Neural progenitor cell (in vitro differentiated cells): ENCODE results near the gene ENPP6. TPM values are rescaled to one million over a fixed set of nuclear protein-coding genes. Genes with fewer than 3 reads are reported as not detected.

ENCODE experiments used
- DNase-seq: peaks from one replicate; pipeline ENCODE4 v3.0.0-alpha.2; 2016; ENCODE audit warnings: low spot score
- H2AFZ ChIP-seq: fragments of 200-600 bp; sonication (generic); replicated peaks from 2 replicates; pipeline ENCODE4 v1.6.1; 2016; ENCODE audit warnings: antibody characterized with exemption
- H3F3A ChIP-seq: fragments of 200-600 bp; sonication (generic); 2 replicates; pipeline ENCODE4 v1.6.1; 2016; ENCODE audit warnings: antibody characterized with exemption, low read depth
- H3K27ac ChIP-seq: fragments of 200-600 bp; sonication (generic); 2 replicates; pipeline ENCODE4 v1.5.1; 2016; ENCODE audit warnings: mild to moderate bottlenecking
- H3K27me3 ChIP-seq: fragments of 200-600 bp; sonication (generic); 2 replicates; pipeline ENCODE4 v1.6.1; 2016; ENCODE audit warnings: mild to moderate bottlenecking, moderate library complexity
- H3K36me3 ChIP-seq: fragments of 200-600 bp; sonication (generic); 2 replicates; pipeline ENCODE4 v1.5.1; 2016
- H3K4me1 ChIP-seq: fragments of 200-600 bp; sonication (generic); 2 replicates; pipeline ENCODE4 v1.6.1; 2016; ENCODE audit warnings: mixed run types
- H3K4me2 ChIP-seq: fragments of 200-600 bp; sonication (generic); 2 replicates; pipeline ENCODE4 v1.6.1; 2016
- H3K4me3 ChIP-seq: fragments of 200-600 bp; sonication (generic); 2 replicates; pipeline ENCODE4 v1.5.1; 2016
- H3K79me2 ChIP-seq: fragments of 200-600 bp; sonication (generic); 2 replicates; pipeline ENCODE4 v1.6.1; 2016; ENCODE audit warnings: low read depth
- H3K9ac ChIP-seq: fragments of 200-600 bp; sonication (generic); 2 replicates; pipeline ENCODE4 v1.6.1; 2016
- H3K9me3 ChIP-seq: fragments of 200-600 bp; sonication (generic); 2 replicates; pipeline ENCODE4 v1.5.1; 2016; ENCODE audit warnings: low read depth
- H4K20me1 ChIP-seq: fragments of 200-600 bp; sonication (generic); 2 replicates; pipeline ENCODE4 v1.6.1; 2016; ENCODE audit warnings: low read depth
- H3K27ac Mint-ChIP-seq: 3 replicates; pipeline ENCODE4 v1.8.0; 2021; ENCODE audit warnings: mixed read lengths
- H3K27me3 Mint-ChIP-seq: 2 replicates; pipeline ENCODE4 v1.8.0; 2022; ENCODE audit warnings: low read depth, mild to moderate bottlenecking, inconsistent platforms, moderate library complexity, mixed read lengths; ENCODE audit not compliant: insufficient read depth
- H3K36me3 Mint-ChIP-seq: 3 replicates; pipeline ENCODE4 v1.8.0; 2021; ENCODE audit warnings: mixed read lengths
- H3K4me1 Mint-ChIP-seq: 3 replicates; pipeline ENCODE4 v1.8.0; 2021; ENCODE audit warnings: mixed read lengths
- H3K4me3 Mint-ChIP-seq: 3 replicates; pipeline ENCODE4 v1.8.0; 2021; ENCODE audit warnings: mild to moderate bottlenecking, moderate library complexity, mixed read lengths
- H3K9me3 Mint-ChIP-seq: 3 replicates; pipeline ENCODE4 v1.8.0; 2020; ENCODE audit warnings: mixed read lengths
- CTCF ChIP-seq: fragments of 200-600 bp; sonication (generic); IDR thresholded peaks from 2 replicates; pipeline ENCODE4 v1.5.1; 2017; ENCODE audit warnings: antibody characterized with exemption, mild to moderate bottlenecking
- EZH2 ChIP-seq: fragments of 200-600 bp; sonication (generic); IDR thresholded peaks from 2 replicates; pipeline ENCODE4 v1.6.1; 2017; ENCODE audit warnings: antibody characterized with exemption, mild to moderate bottlenecking, moderate library complexity
- EZH2phosphoT487 ChIP-seq: fragments of 200-600 bp; sonication (generic); IDR thresholded peaks from 2 replicates; pipeline ENCODE4 v1.6.1; 2017; ENCODE audit warnings: antibody characterized with exemption
- total RNA-seq: library from RNA; depleted of rRNA; stranded (reverse); fragments of >200 nt; gene quantifications from 2 replicates; pipeline ENCODE4 v1.2.3, GENCODE V29; 2015; ENCODE audit warnings: low replicate concordance

The ENPP6 gene
- total RNA-seq, 1 donor from 2014 or later = not detected

DNA sequence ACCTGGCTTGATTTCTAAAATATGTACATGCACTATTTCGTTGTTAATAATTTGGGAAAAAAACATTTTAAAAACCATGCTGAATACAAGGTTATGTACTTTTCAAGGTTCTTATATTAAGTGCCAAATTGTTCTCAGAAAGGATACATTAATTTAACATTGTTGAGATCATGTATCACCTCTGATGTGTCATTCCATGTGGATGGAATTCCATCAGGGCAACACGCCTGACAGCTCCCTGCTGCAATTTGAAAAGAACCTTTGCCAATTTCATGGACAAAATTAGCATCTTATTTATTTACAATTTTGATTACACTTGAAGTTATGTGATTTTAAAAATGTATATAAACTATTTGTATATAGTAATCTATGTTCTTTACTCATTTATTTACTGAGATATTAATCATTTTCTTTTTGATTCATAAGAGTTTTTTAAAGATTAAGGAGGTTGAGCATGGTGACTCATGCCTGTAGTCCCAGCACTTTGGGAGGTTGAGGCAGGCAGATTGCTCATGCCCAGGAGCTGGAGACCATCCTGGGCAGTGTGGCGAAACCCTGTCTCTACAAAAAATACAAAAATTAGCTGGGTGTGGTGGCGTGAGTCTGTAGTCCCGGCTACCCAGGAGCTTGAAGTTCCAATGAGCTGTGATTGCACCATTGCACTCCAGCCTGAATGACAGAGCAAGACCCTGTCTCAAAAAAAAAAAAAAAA, 142.8 kb downstream of the ENPP6 start:
- Histone ChIP-seq H3K4me3 (no peak overlapping the region), H3K36me3 (no peaks in the 10 kb centered on the region), H2AFZ (no peak overlapping the region), H3F3A (no peaks in the 10 kb centered on the region), H3K27ac (no peak overlapping the region), H3K9me3 (no peaks in the 10 kb centered on the region), H4K20me1 (no peaks in the 10 kb centered on the region), H3K9ac (no peak overlapping the region), H3K79me2 (no peaks in the 10 kb centered on the region), H3K4me2 (no peak overlapping the region), H3K4me1 (no peaks in the 10 kb centered on the region), H3K27me3 (no peaks in the 10 kb centered on the region)
- TF ChIP-seq EZH2phosphoT487 (no peak), EZH2 (no peak), CTCF (no peak)
- H3K36me3 Mint-ChIP-seq = no peaks in the 10 kb centered on the region
- no peak for DNase-seq
- H3K4me1 Mint-ChIP-seq = peaks cover 5% of the 10 kb centered on the region
- H3K27me3 Mint-ChIP-seq = peaks cover 5% of the 10 kb centered on the region
- H3K9me3 Mint-ChIP-seq = peaks cover 24% of the 10 kb centered on the region
- H3K4me3 Mint-ChIP-seq = no peak overlapping the region
- no peak overlapping the region for H3K27ac Mint-ChIP-seq

GRCh38 chr4:184067931-184068554, 149.6 kb downstream of the ENPP6 start:
- Histone ChIP-seq H3K4me2 (no peak overlapping the region), H3K36me3 (no peaks in the 10 kb centered on the region), H2AFZ (no peak overlapping the region), H3K9me3 (no peaks in the 10 kb centered on the region), H3F3A (no peaks in the 10 kb centered on the region), H3K4me1 (no peaks in the 10 kb centered on the region), H3K27ac (no peak overlapping the region), H4K20me1 (no peaks in the 10 kb centered on the region), H3K27me3 (no peaks in the 10 kb centered on the region), H3K9ac (no peak overlapping the region), H3K4me3 (no peak overlapping the region), H3K79me2 (no peaks in the 10 kb centered on the region)
- no peak overlapping the region for H3K27ac Mint-ChIP-seq
- TF ChIP-seq EZH2 (no peak), CTCF (no peak), EZH2phosphoT487 (no peak)
- H3K9me3 Mint-ChIP-seq = peaks cover 8% of the 10 kb centered on the region
- peaks cover 5% of the 10 kb centered on the region for H3K27me3 Mint-ChIP-seq
- no peak for DNase-seq
- no peaks in the 10 kb centered on the region for H3K36me3 Mint-ChIP-seq
- peaks cover 2% of the 10 kb centered on the region for H3K4me1 Mint-ChIP-seq
- no peak overlapping the region for H3K4me3 Mint-ChIP-seq

DNA sequence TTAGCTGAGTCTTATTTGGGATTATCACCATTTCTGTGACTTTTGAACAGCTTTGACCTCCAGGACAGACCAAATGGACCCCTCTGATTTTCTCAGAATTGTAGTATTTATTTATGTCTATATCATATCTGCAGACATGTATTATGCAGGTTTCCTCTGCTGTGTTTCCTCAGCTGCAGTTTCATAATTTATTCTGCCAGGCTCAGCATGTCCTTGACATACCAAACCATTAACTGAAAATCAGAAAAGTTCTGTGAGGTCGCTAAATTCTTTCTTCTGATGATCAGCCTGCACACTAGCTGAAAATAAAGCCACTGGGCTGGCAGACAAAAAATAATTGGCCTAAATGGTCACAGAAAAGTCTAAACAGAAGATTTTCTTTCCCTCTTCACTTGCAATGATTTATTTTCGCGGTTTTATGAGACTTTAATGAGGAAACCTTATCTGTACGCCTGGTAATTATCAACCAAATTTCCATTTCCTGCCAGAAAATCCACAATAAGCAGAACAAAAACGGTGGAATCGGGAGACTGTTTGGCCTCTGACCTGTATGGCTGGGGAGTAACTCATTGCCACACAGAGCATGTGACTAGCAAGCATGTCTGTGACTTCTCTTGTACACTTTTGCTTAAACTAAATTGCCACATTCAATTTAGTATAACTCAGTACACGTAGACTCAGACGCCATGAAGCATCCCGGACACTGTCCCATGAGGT, 150.9 kb downstream of the ENPP6 start:
- Histone ChIP-seq H3K79me2 (no peaks in the 10 kb centered on the region), H4K20me1 (no peaks in the 10 kb centered on the region), H3K4me2 (no peak overlapping the region), H3K27me3 (no peaks in the 10 kb centered on the region), H3K9ac (no peak overlapping the region), H3K4me3 (no peak overlapping the region), H3K4me1 (peaks cover under 1% of the 10 kb centered on the region), H3K27ac (no peak overlapping the region), H3K9me3 (no peaks in the 10 kb centered on the region), H3F3A (no peaks in the 10 kb centered on the region), H3K36me3 (no peaks in the 10 kb centered on the region), H2AFZ (no peak overlapping the region)
- Mint-ChIP-seq H3K36me3 (no peaks in the 10 kb centered on the region), H3K27ac (no peak overlapping the region), H3K27me3 (peaks cover 6% of the 10 kb centered on the region), H3K4me3 (no peak overlapping the region), H3K4me1 (peaks cover 2% of the 10 kb centered on the region), H3K9me3 (no peaks in the 10 kb centered on the region)
- TF ChIP-seq EZH2 (no peak), CTCF (no peak), EZH2phosphoT487 (no peak)
- DNase-seq = no peak
